NT2/D1 (cell line): Measurements from ENCODE around the gene GLB1L3.

Experiments
- SUZ12 ChIP-seq: IDR thresholded peaks from 2 replicates; pipeline ENCODE4 v1.6.1; 2011; ENCODE audit not compliant: insufficient read length, insufficient read depth; ENCODE audit errors: extremely low read depth
- YY1 ChIP-seq: IDR thresholded peaks from 2 replicates; pipeline ENCODE4 v1.6.1; 2011; ENCODE audit not compliant: insufficient read length, insufficient read depth
- ZNF274 ChIP-seq: IDR thresholded peaks from 2 replicates; pipeline ENCODE4 v1.6.1; 2011; ENCODE audit warnings: mild to moderate bottlenecking, low read depth, low read length

DNA sequence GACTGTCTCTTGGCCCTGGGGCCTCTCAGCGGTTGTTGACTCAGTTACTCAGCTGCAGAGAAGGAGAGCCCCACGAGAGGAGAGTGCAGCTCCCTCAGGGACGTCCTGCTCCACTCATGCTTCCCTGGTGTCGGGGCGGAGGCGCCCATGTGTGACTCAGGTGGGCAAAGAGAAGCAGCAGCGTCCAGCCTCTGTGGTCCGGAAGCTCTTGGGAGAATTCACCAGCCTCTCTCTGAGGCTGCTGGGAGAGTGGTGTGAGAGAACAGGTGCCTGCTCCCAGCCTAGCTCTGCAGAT, 81.3 kb downstream of the GLB1L3 start:
- TF ChIP-seq YY1 (no peak), SUZ12 (no peak), ZNF274 (no peak)
